Measurements from ENCODE around the gene RPS6KB2.
"Not testable (repeated sequence)": the region's sequence is repeated elsewhere in the genome, so short reads cannot be mapped to it uniquely, and the experiment has no call there.

RPS6KB2 gene

GRCh38 chr11:67421430-67422031 is 6.8 kb upstream of the RPS6KB2 start:
- H3K4me3 ChIP-seq (ENCODE audit: low read length), result 0 out of 2 replicates have a peak overlapping the region, but pooled peaks have one; percentile 16

GRCh38 chr11:67422891-67423290 is 5.4 kb upstream of the RPS6KB2 start:
- no peak for DNase-seq (ENCODE audit: low read depth, low spot score)
- no peak overlapping the region for H3K4me3 ChIP-seq (ENCODE audit: low read length)

More at GRCh38 chr11:67421430-67422031, 6.8 kb upstream of the RPS6KB2 start:
- DNase-seq (ENCODE audit: low read depth, low spot score), result no peak

- DNase-seq (ENCODE audit: low read depth, low spot score), result no peak
- no peak overlapping the region for H3K4me3 ChIP-seq (ENCODE audit: low read length)
These were observed 4.8 kb upstream of the RPS6KB2 start for GRCh38 chr11:67423466-67423865.

- no peak for DNase-seq (ENCODE audit: low read depth, low spot score)
- no peak overlapping the region for H3K4me3 ChIP-seq (ENCODE audit: low read length)
These were observed 4.2 kb upstream of the RPS6KB2 start for GRCh38 chr11:67423891-67424613.

- H3K4me3 ChIP-seq (ENCODE audit: low read length), result peak overlapping the region; percentile 100
- not testable (repeated sequence) for DNase-seq (ENCODE audit: low read depth, low spot score)
These were observed 882 bp upstream of the RPS6KB2 start for GRCh38 chr11:67427364-67427859.

GRCh38 chr11:67429038-67429668 is 859 bp downstream of the RPS6KB2 start:
- peak overlapping the region; percentile 100 for H3K4me3 ChIP-seq (ENCODE audit: low read length)
- DNase-seq (ENCODE audit: low read depth, low spot score), result no peak

DNA sequence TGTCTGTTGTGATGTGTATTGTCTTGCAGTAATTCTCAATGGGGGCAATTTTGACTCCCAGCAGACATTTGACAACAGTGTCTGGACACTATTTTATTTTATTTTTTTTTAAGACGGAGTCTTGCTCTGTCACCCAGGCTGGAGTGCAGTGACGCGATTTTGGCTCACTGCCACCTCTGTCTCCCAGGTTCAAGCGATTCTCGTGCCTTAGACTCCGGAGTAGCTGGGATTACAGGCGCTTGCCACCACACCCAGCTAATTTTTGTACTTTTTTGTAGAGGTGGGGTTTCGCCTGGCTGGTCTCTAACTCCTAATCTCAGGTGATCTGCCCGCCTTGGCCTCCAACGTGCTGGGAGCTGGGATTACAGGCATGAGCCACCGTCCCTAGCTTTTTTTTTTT is 1.4 kb downstream of the RPS6KB2 start:
- DNase-seq (ENCODE audit: low read depth, low spot score), result no peak
- H3K4me3 ChIP-seq (ENCODE audit: low read length), result no peak overlapping the region

DNA sequence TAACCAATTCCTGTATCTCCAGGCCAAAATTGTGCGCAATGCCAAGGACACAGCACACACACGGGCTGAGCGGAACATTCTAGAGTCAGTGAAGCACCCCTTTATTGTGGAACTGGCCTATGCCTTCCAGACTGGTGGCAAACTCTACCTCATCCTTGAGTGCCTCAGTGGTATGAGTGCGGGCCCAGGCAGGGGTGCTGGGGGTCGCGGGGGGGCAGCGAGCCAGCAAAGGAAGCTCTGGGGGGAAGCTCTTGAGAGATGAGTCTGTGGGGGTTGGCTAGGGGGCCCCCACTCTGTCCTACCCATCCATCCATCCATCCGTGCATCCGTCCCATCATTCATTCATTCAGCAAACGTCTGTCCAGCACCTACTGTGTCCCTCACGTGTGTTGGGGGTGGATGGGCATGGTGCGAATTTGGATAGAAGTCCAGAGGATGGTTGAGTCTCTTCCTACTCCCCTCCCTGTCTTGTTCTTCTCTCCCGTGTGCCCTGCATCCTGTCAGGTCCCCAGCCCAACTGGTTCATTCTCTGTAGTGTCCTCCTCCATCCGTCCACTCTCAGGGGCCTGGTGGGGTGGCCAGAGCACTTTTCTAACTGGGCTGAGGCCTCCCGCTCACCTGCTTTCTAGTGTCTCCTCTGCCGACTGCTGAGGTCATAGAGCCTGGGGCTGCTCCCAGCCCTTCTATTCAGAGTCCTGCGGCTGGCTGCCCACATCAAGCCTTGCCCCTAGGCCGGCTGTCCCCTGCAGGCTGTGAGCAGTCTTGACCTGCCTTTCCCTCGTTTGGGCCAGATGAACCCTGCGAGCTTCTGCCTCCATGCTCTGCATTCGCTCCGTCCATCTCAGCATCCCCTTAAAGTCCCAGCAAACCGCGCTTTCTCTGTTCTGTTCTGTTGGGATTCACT is 3.3 kb downstream of the RPS6KB2 start:
- H3K4me3 ChIP-seq (ENCODE audit: low read length), result no peak overlapping the region
- DNase-seq (ENCODE audit: low read depth, low spot score), result no peak

- no peak for DNase-seq (ENCODE audit: low read depth, low spot score)
- H3K4me3 ChIP-seq (ENCODE audit: low read length), result no peak overlapping the region
These were observed 4.5 kb downstream of the RPS6KB2 start for GRCh38 chr11:67432655-67433349.

DNA sequence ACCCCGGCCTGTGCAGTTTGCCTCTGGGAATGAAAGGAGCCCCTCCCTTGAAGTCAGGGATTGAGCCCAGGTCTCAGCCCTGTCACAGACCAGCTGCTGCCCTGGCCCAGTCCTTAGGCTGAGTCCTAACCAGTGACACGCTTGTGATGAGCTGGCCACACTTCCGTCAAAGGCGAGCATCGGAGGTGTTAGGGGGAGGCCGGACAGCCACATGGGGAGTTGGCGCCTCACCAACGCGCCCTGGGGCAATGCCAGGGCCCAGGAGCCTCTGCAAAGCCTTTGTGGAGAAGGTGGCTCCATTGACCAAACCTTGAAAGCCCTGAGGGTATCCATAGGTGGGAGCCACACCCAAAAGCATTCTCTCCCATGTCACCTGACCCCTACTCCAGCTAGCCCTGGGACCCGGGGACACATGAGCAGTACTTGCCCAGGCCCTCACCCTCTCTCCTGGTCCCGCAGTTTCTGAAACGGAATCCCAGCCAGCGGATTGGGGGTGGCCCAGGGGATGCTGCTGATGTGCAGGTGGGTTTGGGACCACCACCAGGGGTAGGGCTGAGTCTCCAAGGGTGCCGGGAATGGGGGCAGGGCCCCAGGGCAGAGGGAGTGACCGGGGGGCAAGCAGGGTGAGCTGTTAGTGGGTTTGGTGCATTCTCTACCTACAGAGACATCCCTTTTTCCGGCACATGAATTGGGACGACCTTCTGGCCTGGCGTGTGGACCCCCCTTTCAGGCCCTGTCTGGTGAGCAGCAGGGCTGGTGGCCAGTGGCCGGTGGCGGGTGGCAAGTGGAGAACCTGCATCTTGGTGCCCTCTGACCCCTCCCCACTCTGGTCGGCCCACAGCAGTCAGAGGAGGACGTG is 5.5 kb downstream of the RPS6KB2 start:
- no peak for DNase-seq (ENCODE audit: low read depth, low spot score)
- H3K4me3 ChIP-seq (ENCODE audit: low read length), result no peak overlapping the region

DNA sequence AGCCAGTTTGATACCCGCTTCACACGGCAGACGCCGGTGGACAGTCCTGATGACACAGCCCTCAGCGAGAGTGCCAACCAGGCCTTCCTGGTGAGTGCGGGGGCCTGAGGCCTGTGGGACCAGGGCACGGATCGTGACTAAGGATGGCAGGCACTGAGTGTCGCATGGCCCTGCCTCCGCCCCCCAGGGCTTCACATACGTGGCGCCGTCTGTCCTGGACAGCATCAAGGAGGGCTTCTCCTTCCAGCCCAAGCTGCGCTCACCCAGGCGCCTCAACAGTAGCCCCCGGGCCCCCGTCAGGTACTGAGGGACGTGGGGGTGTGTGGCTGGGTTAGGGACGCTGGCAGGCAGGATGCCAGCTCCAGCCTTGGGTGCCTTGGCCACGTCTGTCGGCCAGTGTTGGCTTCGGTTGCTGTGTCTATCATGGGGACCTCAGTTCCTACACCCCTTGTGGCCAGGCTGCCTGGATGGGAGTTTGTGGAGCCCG is 6.1 kb downstream of the RPS6KB2 start:
- no peak overlapping the region for H3K4me3 ChIP-seq (ENCODE audit: low read length)
- no peak for DNase-seq (ENCODE audit: low read depth, low spot score)

DNA sequence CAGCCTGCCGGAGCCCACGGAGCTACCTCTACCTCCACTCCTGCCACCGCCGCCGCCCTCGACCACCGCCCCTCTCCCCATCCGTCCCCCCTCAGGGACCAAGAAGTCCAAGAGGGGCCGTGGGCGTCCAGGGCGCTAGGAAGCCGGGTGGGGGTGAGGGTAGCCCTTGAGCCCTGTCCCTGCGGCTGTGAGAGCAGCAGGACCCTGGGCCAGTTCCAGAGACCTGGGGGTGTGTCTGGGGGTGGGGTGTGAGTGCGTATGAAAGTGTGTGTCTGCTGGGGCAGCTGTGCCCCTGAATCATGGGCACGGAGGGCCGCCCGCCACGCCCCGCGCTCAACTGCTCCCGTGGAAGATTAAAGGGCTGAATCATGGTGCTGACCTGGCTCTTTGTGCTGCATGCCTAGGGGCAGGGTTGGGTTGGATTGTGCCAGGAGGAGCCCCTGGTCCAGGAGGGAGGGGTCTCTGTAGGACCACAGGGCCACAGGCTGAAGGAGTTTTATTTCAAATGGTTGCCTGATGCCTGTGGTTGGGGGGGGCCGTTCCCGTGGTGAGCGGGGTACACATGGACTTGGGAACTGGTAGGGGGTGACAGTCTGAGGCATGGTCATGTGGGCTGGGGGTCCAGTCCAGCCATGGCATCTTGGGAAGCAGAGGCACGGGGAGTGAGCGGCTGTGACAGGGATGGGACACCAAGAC is 6.9 kb downstream of the RPS6KB2 start:
- H3K4me3 ChIP-seq (ENCODE audit: low read length), result no peak overlapping the region
- DNase-seq (ENCODE audit: low read depth, low spot score), result no peak

- H3K4me3 ChIP-seq (ENCODE audit: low read length), result peak overlapping the region; percentile 93
- no peak for DNase-seq (ENCODE audit: low read depth, low spot score)
These were observed 7.6 kb downstream of the RPS6KB2 start for GRCh38 chr11:67435727-67436458.

- peak; percentile 71 for DNase-seq (ENCODE audit: low read depth, low spot score)
- peak overlapping the region; percentile 93 for H3K4me3 ChIP-seq (ENCODE audit: low read length)
These were observed 8.3 kb downstream of the RPS6KB2 start for GRCh38 chr11:67436459-67437081.

DNA sequence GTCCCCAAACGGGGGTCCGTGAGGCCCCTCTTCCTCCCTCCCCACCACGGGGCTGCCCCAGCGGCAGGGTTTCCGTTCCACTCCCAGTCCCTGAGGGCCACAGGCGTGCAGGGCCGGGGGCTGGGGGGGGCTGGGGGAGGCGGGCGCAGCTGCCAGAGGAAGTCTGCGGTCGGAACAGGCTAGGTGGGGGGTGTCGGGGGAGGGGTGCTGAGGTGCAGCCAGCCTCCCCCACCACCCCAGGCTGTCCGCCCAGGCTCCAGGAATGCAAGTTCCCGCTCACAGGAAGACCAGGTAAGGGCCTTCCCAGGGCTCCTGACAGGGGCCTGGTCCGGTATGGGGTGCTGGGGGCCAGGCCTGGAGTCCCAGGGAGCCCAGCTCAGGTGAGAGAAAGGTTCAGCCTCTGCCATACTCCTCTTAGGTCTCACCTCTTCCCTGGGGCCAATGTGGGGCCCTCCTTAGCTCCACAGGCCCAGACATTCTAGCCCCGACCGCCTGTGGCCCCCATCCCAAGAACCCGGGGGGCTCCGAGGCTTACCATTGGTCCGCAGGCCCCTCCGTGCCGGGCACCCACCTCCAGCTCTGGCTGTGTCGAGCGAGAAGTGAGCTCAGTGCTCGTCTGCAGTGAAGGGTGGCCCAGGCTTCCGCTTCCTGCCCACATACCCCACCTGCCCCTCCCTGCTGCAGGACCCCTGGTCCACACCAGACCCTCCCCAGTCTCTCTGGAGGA is 9.0 kb downstream of the RPS6KB2 start, which contains the start of gene PTPRCAP:
PTPRCAP (minus strand) TSS at position 601 of the 727 bp plus-strand sequence; CDS start at position 538, 63 bp downstream.
- peak; percentile 80 for DNase-seq (ENCODE audit: low read depth, low spot score)
- peak within 1 kb of the TSS; percentile 93 for H3K4me3 ChIP-seq (ENCODE audit: low read length)

Data from Jurkat, Clone E6-1 (cell line).